Adrenal gland (tissue), 12 donors: ENCODE results near the gene ANXA7. TPM values are rescaled to one million over a fixed set of nuclear protein-coding genes. Genes with fewer than 3 reads are reported as not detected.
A peak's percentile ranks its signal among the peaks of the same experiment; 100 is the strongest.

Source experiments
- DNase-seq, 7 donors: peaks; one replicate each; pipeline ENCODE4 v3.0.0-alpha.2; 2019 to 2020
- H3K27ac ChIP-seq, 5 donors: fragments of 200-600 bp; sonication (generic) in 4 of 5; 1 replicate in 3 of 5; 2 replicates in 2 of 5; pipeline versions ENCODE4 v1.5.1 to v1.8.0; 2016 to 2020; ENCODE audit warnings: mild to moderate bottlenecking in 1 of 5
- H3K27me3 ChIP-seq: fragments of 200-600 bp; 2 replicates; pipeline ENCODE4 v1.8.0; 2021
- H3K36me3 ChIP-seq, 2 donors: fragments of 200-600 bp; replicated peaks in 1 of 2; 1 replicate in 1 of 2; 2 replicates in 1 of 2; pipeline versions ENCODE4 v1.5.1 to v1.8.0; 2018 to 2022
- H3K4me1 ChIP-seq, 2 donors: fragments of 200-600 bp; replicated peaks in 1 of 2; 1 replicate in 1 of 2; 2 replicates in 1 of 2; pipeline versions ENCODE4 v1.5.1 to v1.8.0; 2018 to 2021
- H3K4me3 ChIP-seq, 4 donors: fragments of 200-600 bp; sonication (generic) in 3 of 4; one replicate each; pipeline ENCODE4 v1.5.1; 2016 to 2018
- H3K9me3 ChIP-seq, 3 donors: fragments of 200-600 bp; sonication (generic) in 1 of 3; replicated peaks in 1 of 3; 1 replicate in 2 of 3; 2 replicates in 1 of 3; pipeline versions ENCODE4 v1.5.1 to v1.8.0; 2016 to 2021
- CTCF ChIP-seq, 6 experiments: fragments of 450-650 bp in 4 of 6; fragments of 200-600 bp in 2 of 6; sonication (generic) in 1 of 6; IDR thresholded peaks; 1 replicate in 5 of 6; 2 replicates in 1 of 6; pipeline versions ENCODE4 v1.5.1 to v1.8.0; 2016 to 2021; ENCODE audit warnings: antibody characterized with exemption in 6 of 6, mild to moderate bottlenecking in 2 of 6, moderate library complexity in 1 of 6
- POLR2A ChIP-seq, 2 donors: fragments of 450-650 bp; IDR thresholded peaks; one replicate each; pipeline ENCODE4 v1.6.1; 2017; ENCODE audit warnings: antibody characterized with exemption in 2 of 2, mild to moderate bottlenecking in 2 of 2, moderate library complexity in 1 of 2
- WGBS, 4 donors: extraction: QIAGEN DNeasy Blood & Tissue Kit in 2 of 4; methylation state at CpG; one replicate each; pipeline versions ENCODE4 v1.1.5 to v1.1.7; 2013 to 2017; 5-methylcytosine and 5-hydroxymethylcytosine counted together
- intact Hi-C, 2 donors: fragments of 100-400 bp; cut with DNase I; formaldehyde crosslinking; loops; one replicate each; pipeline versions ENCODE4 v1.14.1 to v1.15.0; 2022 to 2023
- polyA plus RNA-seq, 3 donors: library from polyadenylated mRNA; stranded (reverse); fragments of 200-250 nt in 2 of 3; fragments of 350-450 nt in 1 of 3; fragmentation: Illumina TruSeq in 1 of 3; extraction: RNeasy Lipid Tissue Mini Kit (QIAGEN cat#74804) in 1 of 3; gene quantifications; one replicate each; pipeline ENCODE4 v1.2.3, GENCODE V29; 2013 to 2014
- total RNA-seq, 9 donors: library from RNA; depleted of rRNA in 4 of 9; stranded (reverse); fragments of >200 nt in 4 of 9; fragments of 120-200 nt in 1 of 9; fragmentation: NEBNext Ultra II Directional in 1 of 9; extraction: Animal tissue kit (Norgen Biotek cat#: 25700) in 1 of 9; gene quantifications; one replicate each; pipeline versions ENCODE4 v1.1.0 to v1.2.4, GENCODE V29; 2013 to 2023
- donor health status: healthy with polysubstance abuse.
- donor health status: Bipolar disorder and iron deficiency.
- donor health status: DM: yes; HTN: yes; CAD: no.
- donor health status: DM: no; HTN: no; CAD: no.
- donor health status: DM: no; HTN: no; CAD: no.
- donor health status: DM: yes; HTN: yes; CAD: no.

ANXA7 gene
- total and polyA plus RNA-seq, 12 donors = 43.4 to 196 (median 132) TPM

- H3K4me1 ChIP-seq = peaks cover 0 to 12% of the 10 kb centered on the region in 2 donors
- no peaks in the 10 kb centered on the region for H3K9me3 ChIP-seq
- H3K27me3 ChIP-seq = no peaks in the 10 kb centered on the region
- intact Hi-C loops = no loop called here
- peak within 1 kb of the TSS; percentile 43 to 76 (median 59) for H3K4me3 ChIP-seq
- peak; percentile 93 to 98 (median 95) for DNase-seq
- H3K36me3 ChIP-seq = no peaks in the 10 kb centered on the region
- peak within 1 kb of the TSS in 1 of 5 donors; percentile 18 for H3K27ac ChIP-seq
- WGBS, 4 donors = 0 to 1% (median 1%) methylated on average over 33 to 45 of the region's 45 CpGs
- TF ChIP-seq CTCF (IDR thresholded peaks at IDR 0.05) = no peak
- peak in 1 of 2 donors; percentile 18 for TF ChIP-seq POLR2A (IDR thresholded peaks at IDR 0.05)
Measured at GRCh38 chr10:73358331-73359279, 55.3 kb downstream of the ANXA7 start, which contains the start of gene CFAP70. Gene CFAP70 (minus strand): TSS chr10:73358864. CDS start chr10:73354796, 4,068 bp downstream.

- Histone ChIP-seq H3K36me3 (no peaks in the 10 kb centered on the region), H3K4me1 (peaks cover 0 to 12% of the 10 kb centered on the region in 2 donors), H3K9me3 (no peaks in the 10 kb centered on the region), H3K27me3 (no peaks in the 10 kb centered on the region), H3K27ac (no peak overlapping the region), H3K4me3 (peak overlapping the region; percentile 43 to 76 (median 59))
- intact Hi-C loops = no loop called here
- WGBS, 4 donors = 38 to 40% (median 39%) methylated on average over 5 of the region's 5 CpGs
- TF ChIP-seq CTCF (IDR thresholded peaks at IDR 0.05) (no peak), POLR2A (IDR thresholded peaks at IDR 0.05) (no peak)
- no peak for DNase-seq
Measured at GRCh38 chr10:73357821-73358220, 56.0 kb downstream of the ANXA7 start.

- WGBS, 4 donors = 61 to 69% (median 65%) methylated on average over 4 of the region's 4 CpGs
- TF ChIP-seq CTCF (IDR thresholded peaks at IDR 0.05) (no peak), POLR2A (IDR thresholded peaks at IDR 0.05) (no peak)
- Histone ChIP-seq H3K36me3 (no peaks in the 10 kb centered on the region), H3K27me3 (no peaks in the 10 kb centered on the region), H3K4me1 (peaks cover 0 to 12% of the 10 kb centered on the region in 2 donors), H3K4me3 (no peak overlapping the region), H3K27ac (no peak overlapping the region), H3K9me3 (no peaks in the 10 kb centered on the region)
- no peak for DNase-seq
- intact Hi-C loops = no loop called here
Measured at GRCh38 chr10:73357166-73357565, 56.7 kb downstream of the ANXA7 start.

GRCh38 chr10:73344269-73344668, 69.6 kb downstream of the ANXA7 start:
- H3K36me3 ChIP-seq = no peaks in the 10 kb centered on the region
- intact Hi-C loops = no loop called here
- 90 to 100% (median 94%) methylated on average over 1 of the region's 1 CpG for WGBS, 4 donors
- no peak for DNase-seq
- no peak for TF ChIP-seq CTCF (IDR thresholded peaks at IDR 0.05)
- no peak for TF ChIP-seq POLR2A (IDR thresholded peaks at IDR 0.05)
- H3K27me3 ChIP-seq = no peaks in the 10 kb centered on the region
- no peak overlapping the region for H3K4me3 ChIP-seq
- no peaks in the 10 kb centered on the region for H3K4me1 ChIP-seq
- H3K9me3 ChIP-seq = no peaks in the 10 kb centered on the region
- no peak overlapping the region for H3K27ac ChIP-seq
